CD8-positive, alpha-beta memory T cell (primary cell): ENCODE data around the gene FAM43B. TPM values are rescaled to one million over a fixed set of nuclear protein-coding genes. Genes with fewer than 3 reads are reported as not detected.
A peak's percentile ranks its signal among the peaks of the same experiment; 100 is the strongest.

Experiments used
- CTCF ChIA-PET: fragments of 350-600 bp; sonication (Branson Sonifier 250); formaldehyde crosslinking; loops from one replicate; lab custom pipeline; 2021; ENCODE audit warnings: antibody characterized with exemption; lab: Charles Lee
- POLR2A ChIA-PET: fragments of 350-600 bp; sonication (Branson Sonifier 250); formaldehyde crosslinking; loops from one replicate; lab custom pipeline; 2021; ENCODE audit warnings: antibody characterized with exemption; lab: Charles Lee
- DNase-seq, 5 donors: peaks; one replicate each; pipeline versions ENCODE4 v3.0.0 to v3.0.0-alpha.2; 2020 to 2022; ENCODE audit warnings: mixed read lengths in 1 of 5
- H3K27ac ChIP-seq: one replicate; pipeline ENCODE4 v1.7.0; 2013; ENCODE audit warnings: low read depth, mild to moderate bottlenecking, low read length, moderate library complexity
- H3K27me3 ChIP-seq: 2 replicates; pipeline ENCODE4 v1.7.0; 2013; ENCODE audit warnings: low read length, mild to moderate bottlenecking; ENCODE audit not compliant: insufficient read depth, poor library complexity, severe bottlenecking
- H3K36me3 ChIP-seq: 2 replicates; pipeline ENCODE4 v1.7.0; 2013; ENCODE audit warnings: mild to moderate bottlenecking, low read length, moderate library complexity; ENCODE audit not compliant: insufficient read depth
- H3K4me1 ChIP-seq: 2 replicates; pipeline ENCODE4 v1.7.0; 2013; ENCODE audit warnings: mild to moderate bottlenecking, low read length, moderate library complexity; ENCODE audit not compliant: insufficient read depth
- H3K4me3 ChIP-seq: 2 replicates; pipeline ENCODE4 v1.7.0; 2013; ENCODE audit warnings: mild to moderate bottlenecking, low read length
- H3K9me3 ChIP-seq: 2 replicates; pipeline ENCODE4 v1.7.0; 2013; ENCODE audit warnings: mild to moderate bottlenecking, low read length
- H3K27ac Mint-ChIP-seq, 8 donors: one replicate each; pipeline ENCODE4 v1.8.0; 2020 to 2021; ENCODE audit warnings: mixed read lengths in 8 of 8, mild to moderate bottlenecking in 6 of 8, inconsistent platforms in 3 of 8, moderate library complexity in 3 of 8
- H3K27me3 Mint-ChIP-seq, 2 donors: one replicate each; pipeline ENCODE4 v1.8.0; 2020 to 2021; ENCODE audit warnings: mixed read lengths in 2 of 2, mild to moderate bottlenecking in 1 of 2, moderate library complexity in 1 of 2
- H3K36me3 Mint-ChIP-seq, 3 donors: one replicate each; pipeline ENCODE4 v1.8.0; 2020 to 2021; ENCODE audit warnings: mixed read lengths in 3 of 3, inconsistent platforms in 1 of 3, mild to moderate bottlenecking in 1 of 3
- H3K4me1 Mint-ChIP-seq, 3 donors: one replicate each; pipeline ENCODE4 v1.8.0; 2020 to 2021; ENCODE audit warnings: mixed read lengths in 3 of 3, inconsistent platforms in 1 of 3, mild to moderate bottlenecking in 1 of 3
- H3K4me3 Mint-ChIP-seq, 7 donors: one replicate each; pipeline ENCODE4 v1.8.0; 2020 to 2021; ENCODE audit warnings: mixed read lengths in 7 of 7, mild to moderate bottlenecking in 6 of 7, moderate library complexity in 4 of 7, inconsistent platforms in 2 of 7
- H3K9me3 Mint-ChIP-seq, 5 donors: one replicate each; pipeline ENCODE4 v1.8.0; 2020 to 2022; ENCODE audit warnings: mixed read lengths in 5 of 5, mild to moderate bottlenecking in 3 of 5, moderate library complexity in 2 of 5, inconsistent platforms in 1 of 5
- polyA plus RNA-seq: library from polyadenylated mRNA; unstranded; fragments of 300-500 nt; fragmentation: Illumina TruSeq; gene quantifications from one replicate; pipeline ENCODE4 v1.2.3, GENCODE V29; 2021
- total RNA-seq, 2 experiments: library from RNA; stranded (reverse); gene quantifications; one replicate each; pipeline ENCODE4 v1.2.3, GENCODE V29; 2021

Gene FAM43B
- total and polyA plus RNA-seq, 3 experiments from 2014 or later, result not detected

- Histone ChIP-seq H3K27ac (no peak overlapping the region), H3K4me3 (no peak overlapping the region), H3K9me3 (no peaks in the 10 kb centered on the region), H3K4me1 (no peaks in the 10 kb centered on the region), H3K36me3 (no peaks in the 10 kb centered on the region), H3K27me3 (peaks cover 12% of the 10 kb centered on the region)
- ChIA-PET POLR2A (no interaction called here), CTCF (no interaction called here)
- Mint-ChIP-seq H3K27me3 (peaks cover 23 to 25% of the 10 kb centered on the region in 2 donors), H3K9me3 (no peaks in the 10 kb centered on the region), H3K4me1 (peaks cover 0 to 2% (median 0%) of the 10 kb centered on the region in 3 donors), H3K36me3 (no peaks in the 10 kb centered on the region), H3K4me3 (no peak overlapping the region), H3K27ac (no peak overlapping the region)
- no peak for DNase-seq
Observed at GRCh38 chr1:20555025-20555757, 2.8 kb downstream of the FAM43B start.

DNA sequence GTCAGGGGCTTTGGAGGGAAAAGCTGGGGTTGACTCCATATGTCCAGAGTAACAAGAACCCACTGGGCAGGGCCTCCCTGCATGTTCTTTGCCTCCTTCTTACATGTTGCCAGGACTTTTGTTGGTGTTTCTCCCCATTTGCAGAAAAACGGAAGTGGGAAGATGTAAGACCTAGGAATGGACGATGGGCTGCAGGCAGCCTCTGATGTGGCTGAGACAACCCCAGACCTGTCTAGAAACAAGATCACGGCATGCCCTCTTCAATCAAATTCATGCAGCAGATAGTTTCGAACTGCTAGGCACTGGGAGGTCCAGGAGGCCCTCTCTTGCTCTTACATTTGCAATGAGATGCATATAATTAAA is 3.4 kb downstream of the FAM43B start:
- CTCF ChIA-PET, result no interaction called here
- POLR2A ChIA-PET, result no interaction called here

GRCh38 chr1:20558191-20558590 is 5.8 kb downstream of the FAM43B start:
- Mint-ChIP-seq H3K27ac (no peak overlapping the region), H3K4me3 (no peak overlapping the region), H3K36me3 (no peaks in the 10 kb centered on the region), H3K27me3 (peaks cover 18 to 40% of the 10 kb centered on the region in 2 donors), H3K9me3 (no peaks in the 10 kb centered on the region), H3K4me1 (peaks cover 0 to 2% (median 0%) of the 10 kb centered on the region in 3 donors)
- H3K4me3 ChIP-seq, result no peak overlapping the region
- DNase-seq, result no peak
- CTCF ChIA-PET, result no interaction called here
- POLR2A ChIA-PET, result no interaction called here
- H3K27ac ChIP-seq, result no peak overlapping the region
- H3K9me3 ChIP-seq, result no peaks in the 10 kb centered on the region
- H3K27me3 ChIP-seq, result peaks cover 8% of the 10 kb centered on the region
- H3K4me1 ChIP-seq, result no peaks in the 10 kb centered on the region
- no peaks in the 10 kb centered on the region for H3K36me3 ChIP-seq

More for the DNA sequence above, 3.4 kb downstream of the FAM43B start:
- no peaks in the 10 kb centered on the region for H3K9me3 ChIP-seq
- no peak overlapping the region for H3K4me3 ChIP-seq
- H3K36me3 Mint-ChIP-seq, result no peaks in the 10 kb centered on the region
- no peaks in the 10 kb centered on the region for H3K36me3 ChIP-seq
- no peaks in the 10 kb centered on the region for H3K4me1 ChIP-seq
- no peak overlapping the region for H3K27ac Mint-ChIP-seq
- H3K9me3 Mint-ChIP-seq, result no peaks in the 10 kb centered on the region
- peaks cover 0 to 2% (median 0%) of the 10 kb centered on the region in 3 donors for H3K4me1 Mint-ChIP-seq
- peaks cover 12% of the 10 kb centered on the region for H3K27me3 ChIP-seq
- no peak overlapping the region for H3K27ac ChIP-seq
- H3K27me3 Mint-ChIP-seq, result peaks cover 23 to 29% of the 10 kb centered on the region in 2 donors
- H3K4me3 Mint-ChIP-seq, result no peak overlapping the region
- no peak for DNase-seq

DNA sequence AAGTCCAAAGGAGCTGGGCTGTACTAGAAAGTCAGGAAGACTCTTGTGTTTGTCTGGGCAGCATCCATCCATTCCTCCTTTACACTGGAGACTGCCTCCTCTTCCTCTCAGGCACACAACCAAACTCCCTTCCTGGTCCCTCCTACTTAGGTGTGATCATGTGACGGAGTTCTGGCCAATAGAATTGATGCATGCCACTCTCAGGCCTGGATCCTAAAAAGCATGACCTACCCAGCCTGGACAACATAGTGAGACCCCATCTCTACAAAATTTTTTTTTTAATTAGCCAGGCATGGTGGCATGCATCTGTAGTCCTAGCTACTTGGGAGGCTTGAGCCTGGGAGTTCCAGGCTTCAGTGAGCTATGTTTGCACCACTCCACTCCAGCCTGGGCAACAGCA is 8.6 kb downstream of the FAM43B start:
- Mint-ChIP-seq H3K36me3 (no peaks in the 10 kb centered on the region), H3K4me3 (no peak overlapping the region), H3K9me3 (no peaks in the 10 kb centered on the region), H3K27ac (no peak overlapping the region), H3K4me1 (no peaks in the 10 kb centered on the region), H3K27me3 (peaks cover 9 to 36% of the 10 kb centered on the region in 2 donors)
- Histone ChIP-seq H3K36me3 (no peaks in the 10 kb centered on the region), H3K9me3 (no peaks in the 10 kb centered on the region), H3K27ac (no peak overlapping the region), H3K4me3 (no peak overlapping the region), H3K27me3 (no peaks in the 10 kb centered on the region), H3K4me1 (no peaks in the 10 kb centered on the region)
- ChIA-PET CTCF (no interaction called here), POLR2A (no interaction called here)
- DNase-seq, result no peak

DNA sequence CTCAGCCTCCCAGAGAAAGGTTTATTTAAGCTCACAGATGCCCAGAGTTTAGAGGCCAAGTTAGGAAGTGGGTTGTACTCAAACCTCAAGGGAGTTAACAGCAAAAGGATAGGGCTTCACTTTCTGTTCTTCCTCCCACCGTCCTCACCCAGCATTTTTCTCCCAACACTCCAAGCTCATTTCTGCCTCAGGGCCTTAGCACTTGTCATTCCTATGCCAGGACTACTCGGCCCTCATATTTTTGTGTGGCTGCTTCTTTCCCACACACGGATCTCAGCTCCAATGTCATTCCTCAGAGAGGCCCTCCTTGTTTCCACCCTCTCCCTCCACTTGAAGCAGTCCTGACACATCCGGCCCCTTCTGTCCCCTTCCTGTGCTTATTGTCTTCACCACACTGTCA is 12.9 kb downstream of the FAM43B start:
- Histone ChIP-seq H3K4me1 (no peaks in the 10 kb centered on the region), H3K36me3 (no peaks in the 10 kb centered on the region), H3K27ac (no peak overlapping the region), H3K4me3 (no peak overlapping the region), H3K27me3 (no peaks in the 10 kb centered on the region), H3K9me3 (no peaks in the 10 kb centered on the region)
- Mint-ChIP-seq H3K27me3 (peaks cover 21 to 60% of the 10 kb centered on the region in 2 donors), H3K4me1 (no peaks in the 10 kb centered on the region), H3K36me3 (no peaks in the 10 kb centered on the region), H3K9me3 (no peaks in the 10 kb centered on the region), H3K4me3 (no peak overlapping the region), H3K27ac (no peak overlapping the region)
- no peak for DNase-seq
- CTCF ChIA-PET, result interaction anchor here (0.6 kb wide), 1 partner anchor 16 kb away, joined by 3 read pairs; no protein-coding TSS in a partner anchor
- POLR2A ChIA-PET, result no interaction called here

DNA sequence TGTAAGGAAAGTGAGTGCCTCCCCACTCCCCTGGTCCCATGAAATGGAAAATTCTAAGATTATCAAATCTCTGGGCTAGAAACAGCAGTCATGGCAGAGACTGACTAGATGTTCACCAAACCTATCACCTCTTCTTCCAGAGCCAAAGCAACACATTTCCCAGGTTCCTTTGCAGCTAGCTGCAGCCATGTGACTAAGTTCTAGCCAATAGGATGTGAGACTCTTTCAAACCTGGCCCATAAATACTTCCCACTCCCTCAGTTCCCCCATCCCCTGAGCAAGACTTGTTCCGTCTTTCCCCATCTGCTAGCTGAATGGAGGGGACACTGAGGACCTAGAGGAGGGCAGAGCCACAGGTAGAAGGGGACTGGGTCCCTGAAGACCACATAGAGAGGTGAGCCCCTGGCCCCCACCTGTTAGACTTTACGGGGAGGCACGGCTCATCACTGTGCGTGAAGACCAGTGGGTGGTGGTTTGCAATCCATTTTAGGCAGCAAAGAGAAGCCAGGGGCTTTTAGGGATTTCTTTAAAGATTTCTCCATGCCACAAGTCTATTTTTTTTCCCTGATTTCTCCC is 17.2 kb downstream of the FAM43B start:
- Histone ChIP-seq H3K27me3 (peaks cover 5% of the 10 kb centered on the region), H3K27ac (no peak overlapping the region), H3K4me1 (no peaks in the 10 kb centered on the region), H3K9me3 (no peaks in the 10 kb centered on the region), H3K36me3 (no peaks in the 10 kb centered on the region), H3K4me3 (no peak overlapping the region)
- no peak for DNase-seq
- no peaks in the 10 kb centered on the region for H3K36me3 Mint-ChIP-seq
- H3K4me3 Mint-ChIP-seq, result no peak overlapping the region
- peaks cover 0 to 2% (median 0%) of the 10 kb centered on the region in 5 donors for H3K9me3 Mint-ChIP-seq
- no peaks in the 10 kb centered on the region for H3K4me1 Mint-ChIP-seq
- ChIA-PET POLR2A (no interaction called here), CTCF (no interaction called here)
- H3K27ac Mint-ChIP-seq, result peak overlapping the region in 1 of 8 donors; percentile 25
- H3K27me3 Mint-ChIP-seq, result peaks cover 16 to 65% of the 10 kb centered on the region in 2 donors

DNA sequence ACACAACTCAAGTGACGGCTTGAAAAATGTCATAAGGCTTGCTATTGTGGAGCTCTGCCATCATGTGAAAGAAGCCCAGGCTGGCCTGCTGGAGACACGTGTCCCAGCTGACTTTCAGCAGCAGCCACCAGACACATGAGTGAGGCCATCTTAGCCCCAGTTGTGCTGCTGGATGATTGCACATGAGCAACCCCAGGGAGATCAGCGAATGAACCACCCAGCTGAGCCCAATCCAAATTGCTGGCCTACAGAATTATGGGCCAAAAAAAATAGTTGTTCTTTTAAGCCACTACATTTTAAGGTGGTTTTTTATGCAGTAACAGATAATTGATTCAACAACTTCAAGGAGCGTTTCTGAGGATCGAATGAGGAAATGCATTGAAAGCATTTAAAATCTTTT is 19.1 kb downstream of the FAM43B start:
- H3K27ac Mint-ChIP-seq, result no peak overlapping the region
- no peak overlapping the region for H3K4me3 Mint-ChIP-seq
- H3K9me3 Mint-ChIP-seq, result peaks cover 0 to 2% (median 0%) of the 10 kb centered on the region in 5 donors
- Histone ChIP-seq H3K27me3 (peaks cover 5% of the 10 kb centered on the region), H3K4me3 (no peak overlapping the region), H3K27ac (no peak overlapping the region), H3K4me1 (no peaks in the 10 kb centered on the region), H3K9me3 (no peaks in the 10 kb centered on the region), H3K36me3 (no peaks in the 10 kb centered on the region)
- no peak for DNase-seq
- H3K4me1 Mint-ChIP-seq, result no peaks in the 10 kb centered on the region
- H3K27me3 Mint-ChIP-seq, result peaks cover 19 to 62% of the 10 kb centered on the region in 2 donors
- ChIA-PET POLR2A (no interaction called here), CTCF (no interaction called here)
- no peaks in the 10 kb centered on the region for H3K36me3 Mint-ChIP-seq

DNA sequence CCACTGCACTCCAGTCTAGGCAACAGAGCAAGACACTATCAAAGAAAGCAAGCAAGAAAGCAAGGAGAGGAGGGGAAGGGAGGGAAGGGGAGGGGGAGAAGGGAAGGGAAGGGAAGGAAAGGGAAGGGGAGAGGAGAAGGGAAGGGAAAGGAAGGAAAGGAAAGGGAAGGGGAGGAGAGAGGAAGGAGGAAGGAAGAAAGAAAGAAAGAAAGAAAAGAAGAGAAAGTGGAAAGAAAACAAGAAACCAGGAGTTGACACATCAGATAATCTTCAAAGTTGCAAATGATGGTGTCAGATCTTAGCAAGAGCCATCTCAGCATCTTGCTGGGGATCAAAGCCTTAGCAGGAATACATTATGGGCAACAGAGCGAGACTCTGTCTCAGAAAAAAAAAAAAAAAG is 21.6 kb downstream of the FAM43B start:
- no peak for DNase-seq
- Mint-ChIP-seq H3K4me1 (no peaks in the 10 kb centered on the region), H3K27me3 (peaks cover 17 to 55% of the 10 kb centered on the region in 2 donors), H3K36me3 (no peaks in the 10 kb centered on the region), H3K9me3 (peaks cover 0 to 2% (median 0%) of the 10 kb centered on the region in 5 donors), H3K27ac (no peak overlapping the region), H3K4me3 (no peak overlapping the region)
- H3K9me3 ChIP-seq, result no peaks in the 10 kb centered on the region
- no peaks in the 10 kb centered on the region for H3K4me1 ChIP-seq
- CTCF ChIA-PET, result no interaction called here
- H3K27ac ChIP-seq, result no peak overlapping the region
- H3K27me3 ChIP-seq, result peaks cover 5% of the 10 kb centered on the region
- H3K36me3 ChIP-seq, result no peaks in the 10 kb centered on the region
- POLR2A ChIA-PET, result no interaction called here
- H3K4me3 ChIP-seq, result no peak overlapping the region
